ENCODE results near the gene MSH4.

- no peak for TF ChIP-seq CTCF (IDR thresholded peaks at IDR 0.05; ENCODE audit: poor library complexity)
- no peak for TF ChIP-seq EZH2phosphoT487 (IDR thresholded peaks at IDR 0.05; ENCODE audit: low read depth, severe bottlenecking, unreplicated experiment)
- TF ChIP-seq EZH2 (IDR thresholded peaks at IDR 0.05; ENCODE audit: borderline replicate concordance), result no peak
These were observed 157.9 kb downstream of the MSH4 start for GRCh38 chr1:75954586-75954985.
